ELF-1 (cell line): ENCODE data around the gene PPP3CB.

Source experiments
- DNase-seq: peaks from one replicate; pipeline ENCODE4 v3.0.0-alpha.2; 2016; ENCODE audit warnings: low read depth, low spot score

The PPP3CB gene

GRCh38 chr10:73495884-73496674, at the start of gene PPP3CB:
Gene PPP3CB, minus strand, starts transcription at chr10:73496024. Its CDS starts 135 bp downstream, at chr10:73495889.
- DNase-seq = peak; percentile 95

- no peak for DNase-seq
These were observed 49.5 kb upstream of the PPP3CB start for GRCh38 chr10:73545357-73545756.

GRCh38 chr10:73537709-73538108, 41.9 kb upstream of the PPP3CB start:
- no peak for DNase-seq

- DNase-seq = no peak
These were observed 41.5 kb upstream of the PPP3CB start for GRCh38 chr10:73537288-73537687.

DNA sequence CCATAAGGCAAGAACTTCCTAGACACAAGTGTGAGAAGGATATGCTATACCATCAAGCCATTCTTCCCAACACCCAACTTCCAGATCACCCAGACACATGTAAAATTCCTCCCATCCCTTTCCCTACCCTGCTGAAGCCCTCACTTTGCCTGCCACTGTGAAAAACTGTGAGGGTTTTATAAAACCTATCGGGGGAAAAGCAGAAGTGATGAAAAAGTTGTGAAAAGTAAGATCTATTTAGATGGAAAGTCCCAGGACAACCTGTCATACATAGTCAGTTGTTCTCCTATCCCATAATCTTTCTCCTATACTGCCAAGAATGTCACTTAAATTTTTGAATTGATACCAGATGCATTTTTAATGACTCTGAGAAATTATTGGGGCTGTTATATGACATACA, 39.0 kb upstream of the PPP3CB start:
- no peak for DNase-seq

DNA sequence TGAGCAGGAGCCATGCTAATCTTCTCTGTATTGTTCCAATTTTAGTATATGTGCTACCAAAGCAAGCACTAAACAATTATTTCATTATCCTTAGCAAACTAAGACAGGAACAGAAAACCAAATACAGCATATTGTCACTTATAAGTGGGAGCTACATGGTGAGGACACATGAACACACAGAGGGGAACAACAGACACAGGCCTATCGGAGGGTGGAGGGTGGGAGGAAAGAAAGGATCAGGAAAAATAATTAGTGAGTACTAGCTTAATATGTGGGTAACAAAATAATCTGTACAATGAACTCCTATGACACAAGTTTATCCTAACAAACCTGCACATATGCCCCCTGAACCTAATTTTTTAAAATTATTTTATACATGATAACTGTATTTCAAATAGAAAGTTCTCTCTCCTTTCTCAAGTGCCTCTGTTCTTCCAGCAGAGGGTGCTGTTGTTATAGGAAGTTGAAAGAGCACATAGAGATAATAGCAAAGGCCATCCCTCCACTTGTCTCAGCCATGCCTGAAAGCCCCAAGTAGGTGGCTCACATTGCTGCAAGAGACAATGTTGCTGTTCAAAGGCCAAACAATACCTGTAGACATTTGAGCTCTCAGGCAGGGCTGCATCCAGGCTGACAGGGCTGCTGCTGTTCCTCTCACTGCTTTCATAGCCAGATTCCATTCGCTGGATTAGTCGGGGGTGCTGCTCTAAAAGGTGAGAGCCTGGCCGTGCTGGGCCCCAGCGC, 33.4 kb upstream of the PPP3CB start:
- DNase-seq = peak; percentile 80

GRCh38 chr10:73522263-73522662, 26.4 kb upstream of the PPP3CB start:
- DNase-seq = no peak

DNA sequence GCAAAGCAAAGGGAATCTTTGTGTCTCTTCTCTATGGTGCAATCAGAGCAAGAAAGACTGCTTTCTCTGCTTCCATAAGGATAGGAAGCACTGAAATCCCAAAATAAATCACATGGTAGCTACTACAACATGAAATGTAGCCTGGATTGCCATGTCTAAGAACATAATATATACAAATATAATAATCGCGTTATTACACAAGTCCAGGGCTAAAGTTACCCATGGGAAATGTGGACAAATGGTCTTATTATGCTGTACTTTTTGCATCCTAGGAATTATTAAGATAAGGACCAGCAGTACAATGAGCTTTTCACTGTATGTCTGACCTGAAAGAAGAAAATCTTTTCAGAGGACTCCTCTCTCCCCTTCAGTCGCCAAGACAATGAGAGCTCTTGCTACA, 23.5 kb upstream of the PPP3CB start:
- no peak for DNase-seq

DNA sequence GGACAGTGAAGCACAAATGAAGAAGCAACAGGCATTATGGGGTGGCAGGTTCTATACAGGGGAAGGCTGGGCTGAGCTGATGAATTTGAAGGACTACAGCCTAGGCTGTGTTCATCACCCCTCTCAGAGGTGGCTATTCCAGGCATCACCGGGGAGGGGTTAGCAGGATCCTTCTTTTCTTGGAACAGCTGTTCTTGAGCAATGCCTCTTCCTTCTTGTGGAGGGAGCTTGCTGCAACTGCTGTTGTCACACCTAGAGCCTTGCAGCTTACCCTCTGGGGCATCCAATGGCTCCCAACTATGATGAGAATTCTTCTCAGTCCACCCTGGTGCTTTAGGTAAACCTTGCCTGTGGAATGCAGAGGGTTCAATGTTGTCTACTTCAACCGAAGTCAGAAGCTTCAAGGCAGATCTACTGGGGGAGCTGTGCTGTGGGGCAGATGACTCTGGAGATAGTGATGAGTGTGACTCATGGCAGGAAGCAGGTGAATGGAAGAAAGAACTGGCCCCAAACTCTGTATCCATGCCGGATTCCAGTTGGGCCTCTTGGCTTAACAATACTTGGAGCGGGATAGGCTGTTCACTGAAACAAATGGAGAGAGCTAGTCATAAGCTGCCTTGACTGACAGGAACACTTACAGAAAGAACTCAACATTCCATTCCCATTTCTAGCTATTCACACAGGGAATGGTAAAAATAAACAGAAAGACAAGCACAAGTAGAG, 21.5 kb upstream of the PPP3CB start:
- peak; percentile 28 for DNase-seq

DNA sequence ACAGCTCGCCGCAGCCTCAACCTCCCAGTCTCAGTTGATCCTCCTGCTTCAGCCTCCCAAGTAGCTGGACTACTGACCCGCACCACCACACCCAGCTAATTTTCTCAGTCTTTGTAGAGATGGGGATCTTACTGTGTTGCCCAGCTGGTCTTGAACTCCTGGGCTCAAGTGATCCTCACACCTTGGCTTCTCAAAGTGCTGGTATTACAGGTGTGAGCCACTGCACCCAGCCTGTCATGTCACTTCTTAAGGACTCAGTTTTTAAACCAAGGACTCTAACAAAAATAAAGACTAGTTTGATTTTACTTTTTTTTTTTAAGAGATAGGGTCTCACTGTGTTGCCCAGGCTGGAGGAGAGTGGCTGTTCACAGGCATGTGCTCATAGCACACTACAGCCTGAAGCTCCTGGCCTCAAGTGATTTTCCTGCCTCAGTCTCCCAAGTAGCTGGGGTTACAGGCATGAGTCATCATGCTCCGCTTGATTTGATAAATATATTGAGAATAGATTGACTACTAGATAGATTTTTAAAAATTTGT, 16.5 kb upstream of the PPP3CB start:
- no peak for DNase-seq

DNA sequence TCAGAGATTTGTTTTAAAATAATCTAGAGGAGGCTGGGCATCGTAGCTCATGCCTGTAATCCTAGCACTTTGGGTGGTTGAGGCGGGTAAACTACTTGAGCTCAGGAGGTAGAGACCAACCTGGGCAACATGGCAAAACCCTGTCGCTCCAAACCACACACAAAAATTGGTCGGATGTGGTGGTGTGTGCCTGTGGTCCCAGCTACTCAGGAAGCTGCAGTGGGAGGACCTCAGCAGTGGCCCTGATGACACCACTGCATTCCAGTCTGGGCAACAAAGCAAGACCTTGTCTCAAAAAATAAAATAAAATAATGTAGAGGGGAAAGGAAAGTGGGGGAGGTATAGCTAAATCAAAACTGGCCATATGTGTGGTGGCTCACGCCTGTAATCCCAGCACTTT, 13.9 kb upstream of the PPP3CB start:
- DNase-seq = no peak

DNA sequence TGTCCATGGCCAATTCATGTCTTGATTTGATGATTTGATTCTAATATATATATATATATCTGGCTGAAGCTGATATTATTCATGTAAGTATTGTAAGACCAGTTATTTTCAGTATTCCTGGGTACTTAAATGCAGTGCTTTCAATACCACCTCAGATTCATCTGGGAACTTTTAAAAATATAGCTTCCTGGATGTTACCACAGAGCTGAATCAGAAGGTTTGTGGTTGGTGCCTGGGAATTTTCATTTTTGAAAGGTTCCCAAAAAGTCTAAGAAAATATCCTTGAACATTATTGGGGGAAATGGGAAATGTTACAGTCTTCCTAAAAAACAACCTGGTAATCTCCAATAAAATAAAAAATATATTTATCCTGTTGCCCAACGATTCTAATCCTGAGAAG, 10.7 kb upstream of the PPP3CB start:
- no peak for DNase-seq

GRCh38 chr10:73506074-73506473, 10.2 kb upstream of the PPP3CB start:
- no peak for DNase-seq

DNA sequence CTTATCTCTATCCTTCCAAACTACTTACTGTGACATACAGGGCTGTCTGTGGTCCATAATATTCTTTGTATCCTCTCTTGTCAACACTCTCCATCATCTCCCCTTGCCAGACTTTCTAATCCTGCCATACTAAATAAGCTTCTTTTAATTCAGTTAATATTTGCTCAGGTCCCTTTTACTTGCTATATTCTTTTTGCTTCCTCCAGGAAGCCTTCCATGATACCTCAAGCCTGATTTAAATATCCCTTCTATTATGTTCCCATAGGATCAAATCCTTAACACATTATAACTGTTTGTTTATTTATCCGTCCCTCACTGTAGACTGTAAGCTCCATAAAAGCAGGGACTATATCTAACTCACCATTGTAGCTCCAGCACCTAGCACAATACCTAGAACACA, 7.2 kb upstream of the PPP3CB start:
- DNase-seq = no peak

DNA sequence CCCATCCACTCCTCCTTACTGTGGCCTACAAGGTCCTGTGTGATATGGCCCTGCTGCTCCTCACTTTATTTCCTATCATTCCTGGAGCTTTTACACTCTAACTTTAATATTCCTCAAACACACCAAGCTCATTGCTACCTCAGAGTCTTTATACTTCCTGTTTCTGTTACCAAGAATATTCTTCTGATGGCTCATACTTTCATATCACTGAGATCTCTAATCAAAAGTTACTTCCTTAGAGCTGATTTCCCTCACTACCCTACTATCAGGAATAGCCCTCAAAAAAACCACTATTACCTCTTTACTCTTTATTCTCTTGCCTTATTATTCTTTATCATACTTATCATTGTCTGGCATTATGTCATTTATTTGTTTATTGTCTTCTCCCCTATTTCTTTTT, 5.8 kb upstream of the PPP3CB start:
- DNase-seq = no peak

DNA sequence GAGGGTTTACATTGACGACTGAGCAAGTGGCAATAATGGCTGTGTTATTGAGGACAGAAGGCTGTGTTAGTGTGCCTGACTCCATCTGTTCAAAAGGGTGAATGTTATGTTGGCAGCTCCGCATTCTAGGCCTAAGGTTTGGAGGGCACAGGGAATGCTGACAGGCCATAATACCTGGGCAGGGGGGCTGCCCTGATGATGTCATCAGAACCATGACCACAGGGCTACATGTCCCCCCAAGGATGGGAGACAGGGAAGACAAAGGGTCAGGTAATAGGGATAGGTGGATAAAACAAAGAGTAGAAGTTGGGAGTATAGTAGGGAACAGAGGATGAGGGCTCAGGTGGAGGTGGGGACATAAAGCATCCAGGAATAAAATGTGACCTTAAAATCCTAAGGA, 1.8 kb upstream of the PPP3CB start:
- no peak for DNase-seq

- peak; percentile 83 for DNase-seq
These were observed 469 bp downstream of the PPP3CB start for GRCh38 chr10:73495226-73495883.

GRCh38 chr10:73494877-73495225, 973 bp downstream of the PPP3CB start:
- DNase-seq = no peak

- DNase-seq = peak; percentile 5
These were observed 1.6 kb downstream of the PPP3CB start for GRCh38 chr10:73494213-73494612.

DNA sequence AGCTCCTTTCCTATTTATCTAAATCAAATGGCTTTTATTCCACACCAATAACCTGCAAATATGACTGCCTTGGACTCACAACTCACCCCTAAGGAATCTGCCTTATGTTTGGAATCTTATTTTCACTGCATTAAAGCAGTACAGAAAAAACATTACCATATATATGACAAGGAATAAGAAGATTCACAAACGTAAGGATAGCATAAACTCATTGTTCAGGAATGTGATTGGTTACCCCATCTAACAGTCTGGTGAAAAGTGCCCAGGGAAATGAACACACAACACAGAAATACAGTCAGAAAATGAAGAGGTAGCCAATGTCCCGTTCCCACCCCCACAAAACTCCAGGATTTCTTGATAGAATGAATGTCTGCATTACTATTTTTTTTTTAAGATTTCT, 2.0 kb downstream of the PPP3CB start:
- no peak for DNase-seq

- DNase-seq = no peak
These were observed 9.2 kb downstream of the PPP3CB start for GRCh38 chr10:73486601-73487000.

DNA sequence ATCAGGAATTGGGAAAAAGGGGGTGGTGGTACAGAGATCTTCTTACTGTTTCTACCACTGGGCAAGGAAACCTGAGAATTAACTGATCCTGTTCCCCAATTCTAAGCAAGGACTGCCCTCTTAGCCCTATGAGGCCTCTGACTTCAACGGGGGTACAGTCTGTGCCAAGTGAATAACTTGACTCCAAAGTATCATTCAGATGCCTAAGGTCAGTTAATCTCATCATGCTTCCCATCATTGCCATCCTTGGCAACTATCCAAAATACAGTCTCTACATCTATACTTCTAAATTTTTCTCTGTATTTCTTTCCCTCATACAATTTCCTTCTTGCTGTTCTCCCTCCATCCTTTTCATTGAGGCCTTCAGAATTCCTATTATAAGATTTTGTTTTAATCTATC, 10.5 kb downstream of the PPP3CB start:
- no peak for DNase-seq
